Mesenchymal stem cell (in vitro differentiated cells and primary cell): ENCODE measurements around the gene POLR1C.

Experiments
- DNase-seq: peaks from one replicate; pipeline ENCODE4 v3.0.0-alpha.2; 2013
- H2AFZ ChIP-seq: one replicate; pipeline ENCODE4 v1.6.1; 2013; ENCODE audit warnings: low read depth, mild to moderate bottlenecking, control low read depth, inconsistent platforms, low read length, moderate library complexity
- H2AK5ac ChIP-seq: 2 replicates; pipeline ENCODE4 v1.6.1; 2013; ENCODE audit warnings: low read length, moderate library complexity, mild to moderate bottlenecking, inconsistent platforms; ENCODE audit not compliant: severe bottlenecking
- H2BK120ac ChIP-seq: one replicate; pipeline ENCODE4 v1.6.1; 2013; ENCODE audit warnings: low read depth, mild to moderate bottlenecking, inconsistent platforms, low read length, moderate library complexity
- H2BK12ac ChIP-seq, 2 experiments: one replicate each; pipeline ENCODE4 v1.6.1; 2013; ENCODE audit warnings: inconsistent platforms in 2 of 2, low read length in 2 of 2, mild to moderate bottlenecking in 2 of 2, moderate library complexity in 2 of 2, control low read depth in 1 of 2
- H2BK15ac ChIP-seq: one replicate; pipeline ENCODE4 v1.6.1; 2013; ENCODE audit warnings: mild to moderate bottlenecking, low read depth, inconsistent platforms; ENCODE audit not compliant: poor library complexity, severe bottlenecking
- H2BK5ac ChIP-seq: 2 replicates; pipeline ENCODE4 v1.6.1; 2013; ENCODE audit warnings: low read depth, mild to moderate bottlenecking, low read length, control low read depth, inconsistent platforms; ENCODE audit not compliant: poor library complexity, severe bottlenecking
- H3K14ac ChIP-seq, 2 experiments: one replicate each; pipeline ENCODE4 v1.6.1; 2013; ENCODE audit warnings: inconsistent platforms in 2 of 2, low read length in 2 of 2, control low read depth in 1 of 2, mild to moderate bottlenecking in 1 of 2, moderate library complexity in 1 of 2
- H3K18ac ChIP-seq, 2 experiments: one replicate each; pipeline ENCODE4 v1.6.1; 2013; ENCODE audit warnings: inconsistent platforms in 2 of 2, low read length in 2 of 2, control low read depth in 1 of 2, low read depth in 1 of 2, mild to moderate bottlenecking in 1 of 2
- H3K23ac ChIP-seq, 2 experiments: one replicate each; pipeline ENCODE4 v1.6.1; 2013; ENCODE audit warnings: inconsistent platforms in 2 of 2, low read length in 2 of 2, mild to moderate bottlenecking in 2 of 2, moderate library complexity in 2 of 2, control low read depth in 1 of 2
- H3K27ac ChIP-seq: 2 replicates; pipeline ENCODE4 v1.5.1; 2013; ENCODE audit warnings: mild to moderate bottlenecking, moderate library complexity, low read length, control low read depth, inconsistent platforms; ENCODE audit not compliant: poor library complexity, severe bottlenecking
- H3K27me3 ChIP-seq, 2 experiments: 2 replicates each; pipeline versions ENCODE4 v1.6.1 to v1.7.0; 2013; ENCODE audit warnings: low read length in 2 of 2, mild to moderate bottlenecking in 2 of 2, moderate library complexity in 2 of 2, control low read depth in 1 of 2, inconsistent platforms in 1 of 2; ENCODE audit not compliant: control insufficient read depth in 1 of 2, insufficient read depth in 1 of 2
- H3K36me3 ChIP-seq, 2 experiments: 2 replicates each; pipeline versions ENCODE4 v1.6.1 to v1.7.0; 2013; ENCODE audit warnings: low read length in 2 of 2, control low read depth in 1 of 2, inconsistent platforms in 1 of 2, low read depth in 1 of 2, mild to moderate bottlenecking in 1 of 2; ENCODE audit not compliant: insufficient read depth in 2 of 2, control insufficient read depth in 1 of 2
- H3K4ac ChIP-seq, 2 experiments: one replicate each; pipeline ENCODE4 v1.6.1; 2013; ENCODE audit warnings: inconsistent platforms in 2 of 2, low read length in 2 of 2, mild to moderate bottlenecking in 2 of 2, moderate library complexity in 2 of 2, control low read depth in 1 of 2, low read depth in 1 of 2
- H3K4me1 ChIP-seq: 2 replicates; pipeline ENCODE4 v1.6.1; 2013; ENCODE audit warnings: low read depth, low read length, control low read depth; ENCODE audit not compliant: control insufficient read depth, insufficient read depth
- H3K4me2 ChIP-seq: 2 replicates; pipeline ENCODE4 v1.6.1; 2013; ENCODE audit warnings: low read length, mild to moderate bottlenecking, inconsistent platforms; ENCODE audit not compliant: poor library complexity, severe bottlenecking
- H3K4me3 ChIP-seq, 2 experiments: 2 replicates each; pipeline versions ENCODE4 v1.5.1 to v1.7.0; 2013; ENCODE audit warnings: low read length in 2 of 2, mild to moderate bottlenecking in 2 of 2, control low read depth in 1 of 2, low read depth in 1 of 2; ENCODE audit not compliant: insufficient read depth in 1 of 2
- H3K79me1 ChIP-seq: replicated peaks from 2 replicates; pipeline ENCODE4 v1.6.1; 2013; ENCODE audit warnings: mild to moderate bottlenecking, control low read depth, low read length, inconsistent platforms; ENCODE audit not compliant: poor library complexity, severe bottlenecking
- H3K9ac ChIP-seq: 2 replicates; pipeline ENCODE4 v1.7.0; 2013; ENCODE audit warnings: mild to moderate bottlenecking, low read length, moderate library complexity
- H3K9me3 ChIP-seq: 2 replicates; pipeline ENCODE4 v1.7.0; 2013; ENCODE audit warnings: mild to moderate bottlenecking, low read length; ENCODE audit not compliant: control insufficient read depth
- H4K8ac ChIP-seq: one replicate; pipeline ENCODE4 v1.6.1; 2013; ENCODE audit warnings: inconsistent platforms, mild to moderate bottlenecking, low read length, moderate library complexity
- H4K91ac ChIP-seq: one replicate; pipeline ENCODE4 v1.6.1; 2013; ENCODE audit warnings: mild to moderate bottlenecking, low read length, inconsistent platforms
- WGBS: methylation state at CpG from one replicate; pipeline ENCODE4 v1.1.7; 2013; ENCODE audit warnings: mixed read lengths; 5-methylcytosine and 5-hydroxymethylcytosine counted together

Gene POLR1C

GRCh38 chr6:43481075-43481474 lies 35.8 kb upstream of the POLR1C start:
- Histone ChIP-seq H4K8ac (no peak overlapping the region), H3K9me3 (no peaks in the 10 kb centered on the region), H3K36me3 (peaks cover 0 to 9% of the 10 kb centered on the region in 2 experiments), H3K4ac (no peak overlapping the region), H2BK12ac (no peak overlapping the region), H3K27me3 (no peaks in the 10 kb centered on the region), H4K91ac (no peak overlapping the region), H3K14ac (no peak overlapping the region), H3K79me1 (peaks cover 42% of the 10 kb centered on the region), H2BK5ac (no peak overlapping the region), H2AK5ac (no peak overlapping the region), H2BK120ac (no peak overlapping the region), H3K23ac (no peak overlapping the region), H3K18ac (no peak overlapping the region), H3K4me1 (peaks cover 6% of the 10 kb centered on the region), H3K4me2 (no peak overlapping the region), H2BK15ac (no peak overlapping the region), H3K9ac (no peak overlapping the region), H3K27ac (no peak overlapping the region), H2AFZ (no peak overlapping the region), H3K4me3 (no peak overlapping the region)
- no peak for DNase-seq
- no CpG with 5 or more reads among the region's 2 CpGs for WGBS

GRCh38 chr6:43481591-43482236 lies 35.2 kb upstream of the POLR1C start:
- H2BK12ac ChIP-seq: no peak overlapping the region
- H3K9me3 ChIP-seq: no peaks in the 10 kb centered on the region
- peaks cover 45% of the 10 kb centered on the region for H3K79me1 ChIP-seq
- 94% methylated on average over 11 of the region's 11 CpGs for WGBS
- no peak overlapping the region for H2BK120ac ChIP-seq
- H4K8ac ChIP-seq: no peak overlapping the region
- no peak overlapping the region for H4K91ac ChIP-seq
- H3K18ac ChIP-seq: no peak overlapping the region
- peaks cover 0 to 9% of the 10 kb centered on the region in 2 experiments for H3K36me3 ChIP-seq
- H3K4me3 ChIP-seq: no peak overlapping the region
- no peak overlapping the region for H2AFZ ChIP-seq
- H3K23ac ChIP-seq: no peak overlapping the region
- no peak overlapping the region for H2BK5ac ChIP-seq
- no peak overlapping the region for H2BK15ac ChIP-seq
- H3K27me3 ChIP-seq: no peaks in the 10 kb centered on the region
- H3K4me1 ChIP-seq: peaks cover 6% of the 10 kb centered on the region
- H3K4ac ChIP-seq: no peak overlapping the region
- no peak overlapping the region for H3K27ac ChIP-seq
- no peak overlapping the region for H3K9ac ChIP-seq
- no peak overlapping the region for H3K14ac ChIP-seq
- no peak for DNase-seq
- H3K4me2 ChIP-seq: no peak overlapping the region
- no peak overlapping the region for H2AK5ac ChIP-seq

DNA sequence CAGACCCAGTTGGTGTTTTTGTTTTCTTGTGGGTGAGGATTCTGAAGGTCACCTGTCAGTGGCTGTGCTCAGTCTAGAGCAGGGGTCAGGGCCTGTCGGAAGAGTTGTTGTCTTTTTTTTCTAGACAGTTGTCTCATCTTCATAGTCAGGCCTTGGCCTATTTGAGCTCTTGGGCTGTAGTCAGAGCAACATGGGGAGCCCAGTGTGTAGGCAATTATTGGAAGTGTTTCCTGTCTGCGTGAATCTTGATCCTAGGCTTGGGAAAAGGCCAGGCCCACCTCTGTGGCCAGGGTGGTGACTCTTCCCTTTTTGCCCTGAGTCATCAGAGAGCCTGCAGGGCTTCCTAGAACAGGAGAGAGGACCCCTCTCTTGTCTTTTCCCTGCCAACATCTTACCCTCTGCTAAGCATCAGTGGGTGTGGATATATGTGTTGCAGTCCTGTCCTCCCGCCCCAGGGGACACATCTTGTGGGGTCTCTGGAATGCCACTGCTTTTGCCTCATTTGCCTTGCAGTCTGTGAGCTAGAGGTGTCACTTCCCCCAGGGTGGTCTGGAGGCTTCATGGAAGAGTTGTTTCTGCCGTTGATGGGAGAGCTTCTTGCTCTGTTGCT lies 28.1 kb upstream of the POLR1C start:
- DNase-seq: no peak
- no peak overlapping the region for H3K4ac ChIP-seq
- H2BK120ac ChIP-seq: no peak overlapping the region
- no peak overlapping the region for H2BK12ac ChIP-seq
- no peak overlapping the region for H3K4me2 ChIP-seq
- peak overlapping the region; percentile 6 for H3K9ac ChIP-seq
- H3K14ac ChIP-seq: no peak overlapping the region
- H3K4me1 ChIP-seq: peaks cover 6% of the 10 kb centered on the region
- H4K8ac ChIP-seq: no peak overlapping the region
- H3K9me3 ChIP-seq: no peaks in the 10 kb centered on the region
- no peak overlapping the region for H2AFZ ChIP-seq
- H3K27ac ChIP-seq: no peak overlapping the region
- 78% methylated on average over 4 of the region's 4 CpGs for WGBS
- peaks cover 6 to 17% of the 10 kb centered on the region in 2 experiments for H3K36me3 ChIP-seq
- H3K79me1 ChIP-seq: peaks cover 24% of the 10 kb centered on the region
- no peak overlapping the region for H3K4me3 ChIP-seq
- H3K23ac ChIP-seq: no peak overlapping the region
- H3K27me3 ChIP-seq: no peaks in the 10 kb centered on the region
- no peak overlapping the region for H2BK15ac ChIP-seq
- no peak overlapping the region for H2BK5ac ChIP-seq
- H4K91ac ChIP-seq: no peak overlapping the region
- no peak overlapping the region for H2AK5ac ChIP-seq
- H3K18ac ChIP-seq: no peak overlapping the region

GRCh38 chr6:43489277-43490072 lies 27.4 kb upstream of the POLR1C start:
- Histone ChIP-seq H3K9me3 (no peaks in the 10 kb centered on the region), H3K36me3 (peaks cover 6 to 17% of the 10 kb centered on the region in 2 experiments)

More at GRCh38 chr6:43489277-43490072, 27.4 kb upstream of the POLR1C start:
- Histone ChIP-seq H3K18ac (no peak overlapping the region), H2BK12ac (no peak overlapping the region), H3K14ac (no peak overlapping the region), H3K9ac (no peak overlapping the region), H2BK5ac (no peak overlapping the region), H3K23ac (peak overlapping the region in 1 of 2 experiments; percentile 56), H3K27ac (no peak overlapping the region), H2BK15ac (no peak overlapping the region), H4K91ac (no peak overlapping the region), H2AFZ (no peak overlapping the region), H3K79me1 (peaks cover 27% of the 10 kb centered on the region), H4K8ac (no peak overlapping the region), H2AK5ac (no peak overlapping the region), H3K4me1 (peaks cover 9% of the 10 kb centered on the region), H3K4me2 (no peak overlapping the region), H2BK120ac (no peak overlapping the region), H3K4me3 (no peak overlapping the region), H3K4ac (no peak overlapping the region), H3K27me3 (no peaks in the 10 kb centered on the region)
- no peak for DNase-seq
- 91% methylated on average over 12 of the region's 12 CpGs for WGBS
